Stomach (tissue), 9 donors: ENCODE data around the gene PRKAR2B. TPM values are rescaled to one million over a fixed set of nuclear protein-coding genes. Genes with fewer than 3 reads are reported as not detected.

ENCODE experiments used
- DNase-seq, 2 donors: peaks; one replicate each; pipeline versions ENCODE4 v3.0.0 to v3.0.0-alpha.2; 2013 to 2019
- H3K27ac ChIP-seq, 5 donors: fragments of 200-600 bp in 4 of 5; sonication (generic) in 4 of 5; one replicate each; pipeline ENCODE4 v1.5.1; 2013 to 2019; ENCODE audit warnings: mild to moderate bottlenecking in 1 of 5, moderate library complexity in 1 of 5
- H3K27me3 ChIP-seq, 3 donors: fragments of 200-600 bp; sonication (generic); one replicate each; pipeline ENCODE4 v1.5.1; 2017 to 2019; ENCODE audit warnings: mixed run types in 1 of 3
- H3K36me3 ChIP-seq, 4 donors: fragments of 200-600 bp; sonication (generic); 1 replicate in 3 of 4; 2 replicates in 1 of 4; pipeline ENCODE4 v1.5.1; 2016 to 2019
- H3K4me1 ChIP-seq, 4 donors: fragments of 200-600 bp; sonication (generic); one replicate each; pipeline ENCODE4 v1.5.1; 2016 to 2019
- H3K4me3 ChIP-seq, 4 donors: fragments of 200-600 bp; sonication (generic) in 3 of 4; one replicate each; pipeline ENCODE4 v1.5.1; 2016 to 2019; ENCODE audit warnings: mild to moderate bottlenecking in 1 of 4
- H3K9me3 ChIP-seq, 4 donors: fragments of 200-600 bp; sonication (generic); one replicate each; pipeline ENCODE4 v1.5.1; 2016 to 2019
- EP300 ChIP-seq: sonication (generic); formaldehyde crosslinking; IDR thresholded peaks from one replicate; pipeline ENCODE4 v1.6.1; 2017; ENCODE audit warnings: antibody characterized with exemption
- POLR2A ChIP-seq, 4 donors: fragments of 450-650 bp; IDR thresholded peaks; one replicate each; pipeline ENCODE4 v1.6.1; 2016; ENCODE audit warnings: antibody characterized with exemption in 4 of 4, control low read depth in 2 of 4, mild to moderate bottlenecking in 1 of 4, moderate library complexity in 1 of 4
- POLR2AphosphoS5 ChIP-seq, 3 donors: sonication (generic); formaldehyde crosslinking; IDR thresholded peaks; one replicate each; pipeline ENCODE4 v1.6.1; 2016; ENCODE audit warnings: antibody characterized with exemption in 3 of 3
- WGBS, 5 donors: extraction: QIAGEN DNeasy Blood & Tissue Kit in 3 of 5; methylation state at CpG; one replicate each; pipeline versions ENCODE4 v1.1.5 to v1.1.7; 2013 to 2018; 5-methylcytosine and 5-hydroxymethylcytosine counted together
- intact Hi-C: fragments of 100-400 bp; cut with DNase I; formaldehyde crosslinking; loops from one replicate; pipeline ENCODE4 v1.15.1; 2023; ENCODE audit warnings: low total_unique reads
- polyA plus RNA-seq, 3 donors: library from polyadenylated mRNA; stranded (reverse); fragments of 200-250 nt; gene quantifications; one replicate each; pipeline ENCODE4 v1.2.3, GENCODE V29; 2013
- total RNA-seq, 5 donors: library from RNA; depleted of rRNA; stranded (reverse); fragments of >200 nt; gene quantifications; one replicate each; pipeline versions ENCODE4 v1.1.0 to v1.2.3, GENCODE V29; 2014 to 2016
- TF ChIP-seq, protein P1 (sequence below), 7 experiments: fragments of 450-650 bp in 4 of 7; fragments of 200-600 bp in 3 of 7; sonication (generic) in 3 of 7; IDR thresholded peaks; one replicate each; pipeline ENCODE4 v1.5.1; 2016 to 2019; ENCODE audit warnings: antibody characterized with exemption in 7 of 7, control low read depth in 2 of 7, mild to moderate bottlenecking in 1 of 7
- donor health status: healthy with polysubstance abuse.
- donor health status: Bipolar disorder and iron deficiency.
- donor health status: healthy.

Gene PRKAR2B
- total and polyA plus RNA-seq, 8 donors: 4.7 to 39.6 (median 15.2) TPM

DNA sequence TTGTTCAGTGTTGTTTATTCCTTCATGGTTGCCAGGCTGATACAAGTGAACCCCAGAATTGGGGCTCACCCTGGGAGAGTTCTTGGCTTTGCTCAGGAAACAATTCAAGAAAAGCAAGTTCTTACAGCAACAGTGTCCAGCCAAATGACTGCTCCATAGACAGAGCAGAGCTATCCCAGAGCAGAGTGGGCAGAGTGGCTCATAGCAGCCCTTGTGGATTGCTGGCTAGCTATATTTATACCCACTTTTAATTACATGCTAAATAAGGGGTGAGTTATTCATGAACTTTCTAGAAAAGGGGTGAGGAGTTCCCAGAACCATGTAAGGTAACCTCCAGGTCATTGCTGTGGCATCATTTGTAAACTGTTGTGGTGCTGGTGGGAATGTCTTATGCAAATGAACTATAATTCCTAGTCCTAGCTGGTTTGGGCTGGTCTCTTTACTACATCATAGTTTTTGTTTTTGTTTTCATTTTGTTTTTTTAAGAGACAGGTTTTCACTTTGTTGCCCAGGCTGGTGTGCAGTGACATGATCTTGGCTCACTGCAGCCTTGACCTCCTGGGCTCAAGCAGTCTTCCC lies 64.4 kb downstream of the PRKAR2B start:
- Histone ChIP-seq H3K36me3 (no peaks in the 10 kb centered on the region), H3K4me1 (no peaks in the 10 kb centered on the region), H3K27me3 (no peaks in the 10 kb centered on the region), H3K4me3 (no peak overlapping the region), H3K9me3 (no peaks in the 10 kb centered on the region), H3K27ac (no peak overlapping the region)
- intact Hi-C loops: no loop called here
- no peak for TF ChIP-seq POLR2A (IDR thresholded peaks at IDR 0.05)
- TF ChIP-seq POLR2AphosphoS5 (IDR thresholded peaks at IDR 0.05): no peak
- TF ChIP-seq, protein P1, sequence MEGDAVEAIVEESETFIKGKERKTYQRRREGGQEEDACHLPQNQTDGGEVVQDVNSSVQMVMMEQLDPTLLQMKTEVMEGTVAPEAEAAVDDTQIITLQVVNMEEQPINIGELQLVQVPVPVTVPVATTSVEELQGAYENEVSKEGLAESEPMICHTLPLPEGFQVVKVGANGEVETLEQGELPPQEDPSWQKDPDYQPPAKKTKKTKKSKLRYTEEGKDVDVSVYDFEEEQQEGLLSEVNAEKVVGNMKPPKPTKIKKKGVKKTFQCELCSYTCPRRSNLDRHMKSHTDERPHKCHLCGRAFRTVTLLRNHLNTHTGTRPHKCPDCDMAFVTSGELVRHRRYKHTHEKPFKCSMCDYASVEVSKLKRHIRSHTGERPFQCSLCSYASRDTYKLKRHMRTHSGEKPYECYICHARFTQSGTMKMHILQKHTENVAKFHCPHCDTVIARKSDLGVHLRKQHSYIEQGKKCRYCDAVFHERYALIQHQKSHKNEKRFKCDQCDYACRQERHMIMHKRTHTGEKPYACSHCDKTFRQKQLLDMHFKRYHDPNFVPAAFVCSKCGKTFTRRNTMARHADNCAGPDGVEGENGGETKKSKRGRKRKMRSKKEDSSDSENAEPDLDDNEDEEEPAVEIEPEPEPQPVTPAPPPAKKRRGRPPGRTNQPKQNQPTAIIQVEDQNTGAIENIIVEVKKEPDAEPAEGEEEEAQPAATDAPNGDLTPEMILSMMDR (IDR thresholded peaks at IDR 0.05): no peak
- TF ChIP-seq EP300: no peak
- DNase-seq: no peak

DNA sequence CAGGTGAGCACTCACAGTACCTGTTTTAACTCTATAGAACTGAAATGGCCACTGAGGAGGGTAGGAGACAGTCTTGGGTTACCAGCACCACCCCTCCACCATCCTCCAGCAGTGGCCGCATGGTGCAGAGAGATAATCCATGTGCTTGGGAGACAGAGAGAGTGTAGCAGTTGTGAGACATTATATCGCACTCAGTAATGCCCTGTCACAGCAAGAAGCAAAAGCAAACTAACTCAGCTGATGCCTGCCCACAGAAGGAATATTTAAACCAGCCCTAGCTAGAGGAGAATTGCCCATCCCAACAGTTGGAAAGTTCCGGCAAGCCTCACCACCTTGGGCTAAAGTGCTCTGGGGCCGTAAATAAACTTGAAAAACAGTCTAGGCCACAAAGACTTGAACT lies 65.5 kb downstream of the PRKAR2B start:
- no peaks in the 10 kb centered on the region for H3K4me1 ChIP-seq
- no peaks in the 10 kb centered on the region for H3K36me3 ChIP-seq
- 91 to 98% (median 94%) methylated on average over 2 to 4 of the region's 4 CpGs for WGBS, 5 donors
- no peak for DNase-seq
- no peak for TF ChIP-seq POLR2AphosphoS5 (IDR thresholded peaks at IDR 0.05)
- TF ChIP-seq, protein P1 (IDR thresholded peaks at IDR 0.05): no peak
- no peak for TF ChIP-seq EP300
- no peak for TF ChIP-seq POLR2A (IDR thresholded peaks at IDR 0.05)
- H3K27ac ChIP-seq: no peak overlapping the region
- intact Hi-C loops: no loop called here
- H3K27me3 ChIP-seq: no peaks in the 10 kb centered on the region
- H3K9me3 ChIP-seq: no peaks in the 10 kb centered on the region
- H3K4me3 ChIP-seq: no peak overlapping the region

DNA sequence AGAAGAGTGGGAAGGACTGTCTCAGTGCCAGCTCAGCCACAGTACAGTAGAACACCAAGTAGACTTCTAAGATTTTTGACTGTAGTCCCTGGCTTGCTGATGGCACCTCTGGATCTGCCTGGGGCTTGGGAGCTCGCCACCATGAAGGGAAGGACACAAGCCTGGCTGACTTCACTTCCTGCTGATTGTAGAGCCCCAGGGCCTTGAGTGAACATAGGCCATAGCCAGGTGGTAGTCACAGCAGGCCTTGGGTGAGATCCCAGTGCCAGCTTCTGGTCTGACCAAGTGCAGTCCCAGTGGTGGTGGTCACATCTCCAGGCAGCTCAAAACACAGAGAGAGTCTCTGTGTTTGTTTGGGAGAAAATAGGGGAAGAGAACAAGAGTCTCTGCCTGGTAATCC lies 66.7 kb downstream of the PRKAR2B start:
- no peaks in the 10 kb centered on the region for H3K27me3 ChIP-seq
- no peak overlapping the region for H3K27ac ChIP-seq
- no peaks in the 10 kb centered on the region for H3K36me3 ChIP-seq
- no peak overlapping the region for H3K4me3 ChIP-seq
- H3K9me3 ChIP-seq: no peaks in the 10 kb centered on the region
- WGBS, 5 donors: 81 to 100% (median 92%) methylated on average over 1 of the region's 1 CpG
- TF ChIP-seq POLR2AphosphoS5 (IDR thresholded peaks at IDR 0.05) (no peak), POLR2A (IDR thresholded peaks at IDR 0.05) (no peak), EP300 (no peak)
- TF ChIP-seq, protein P1 (IDR thresholded peaks at IDR 0.05): no peak
- no peaks in the 10 kb centered on the region for H3K4me1 ChIP-seq
- intact Hi-C loops: no loop called here
- DNase-seq: no peak

DNA sequence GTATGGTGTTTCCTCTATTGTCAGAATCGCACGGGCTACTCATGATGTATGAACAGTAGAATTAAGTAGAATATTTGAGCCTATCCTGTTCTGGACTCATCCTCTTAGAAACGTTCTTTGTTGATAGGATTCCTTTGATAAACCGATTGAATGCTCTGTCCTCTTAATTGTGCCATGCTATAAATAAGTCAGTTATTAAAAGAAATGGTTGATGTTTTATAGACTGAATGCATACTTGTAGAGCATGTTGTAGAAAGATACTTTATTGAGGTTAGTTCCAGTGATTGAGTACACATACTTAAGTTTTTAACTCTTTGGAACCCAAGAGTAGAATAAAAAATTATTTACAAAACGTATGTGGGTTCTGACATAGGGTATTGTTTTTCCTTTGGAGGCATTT lies 69.4 kb downstream of the PRKAR2B start:
- DNase-seq: no peak
- H3K27me3 ChIP-seq: no peaks in the 10 kb centered on the region
- TF ChIP-seq EP300: no peak
- TF ChIP-seq POLR2AphosphoS5 (IDR thresholded peaks at IDR 0.05): no peak
- TF ChIP-seq, protein P1 (IDR thresholded peaks at IDR 0.05): no peak
- TF ChIP-seq POLR2A (IDR thresholded peaks at IDR 0.05): no peak
- no peaks in the 10 kb centered on the region for H3K9me3 ChIP-seq
- no peak overlapping the region for H3K4me3 ChIP-seq
- H3K4me1 ChIP-seq: peaks cover 0 to 9% (median 6%) of the 10 kb centered on the region in 4 donors
- intact Hi-C loops: no loop called here
- no peaks in the 10 kb centered on the region for H3K36me3 ChIP-seq
- WGBS, 5 donors: 70 to 81% (median 75%) methylated on average over 5 of the region's 5 CpGs
- H3K27ac ChIP-seq: no peak overlapping the region
